GM18858 (cell line): ENCODE results near the gene SP140L.
"Not testable (repeated sequence)": the region's sequence is repeated elsewhere in the genome, so short reads cannot be mapped to it uniquely, and the experiment has no call there.

ENCODE experiments used
- ATAC-seq: cut with Tn5 transposase; IDR thresholded peaks from one replicate; pipeline ENCODE4 v1.9.1; 2021; ENCODE audit not compliant: unreplicated experiment

SP140L gene

DNA sequence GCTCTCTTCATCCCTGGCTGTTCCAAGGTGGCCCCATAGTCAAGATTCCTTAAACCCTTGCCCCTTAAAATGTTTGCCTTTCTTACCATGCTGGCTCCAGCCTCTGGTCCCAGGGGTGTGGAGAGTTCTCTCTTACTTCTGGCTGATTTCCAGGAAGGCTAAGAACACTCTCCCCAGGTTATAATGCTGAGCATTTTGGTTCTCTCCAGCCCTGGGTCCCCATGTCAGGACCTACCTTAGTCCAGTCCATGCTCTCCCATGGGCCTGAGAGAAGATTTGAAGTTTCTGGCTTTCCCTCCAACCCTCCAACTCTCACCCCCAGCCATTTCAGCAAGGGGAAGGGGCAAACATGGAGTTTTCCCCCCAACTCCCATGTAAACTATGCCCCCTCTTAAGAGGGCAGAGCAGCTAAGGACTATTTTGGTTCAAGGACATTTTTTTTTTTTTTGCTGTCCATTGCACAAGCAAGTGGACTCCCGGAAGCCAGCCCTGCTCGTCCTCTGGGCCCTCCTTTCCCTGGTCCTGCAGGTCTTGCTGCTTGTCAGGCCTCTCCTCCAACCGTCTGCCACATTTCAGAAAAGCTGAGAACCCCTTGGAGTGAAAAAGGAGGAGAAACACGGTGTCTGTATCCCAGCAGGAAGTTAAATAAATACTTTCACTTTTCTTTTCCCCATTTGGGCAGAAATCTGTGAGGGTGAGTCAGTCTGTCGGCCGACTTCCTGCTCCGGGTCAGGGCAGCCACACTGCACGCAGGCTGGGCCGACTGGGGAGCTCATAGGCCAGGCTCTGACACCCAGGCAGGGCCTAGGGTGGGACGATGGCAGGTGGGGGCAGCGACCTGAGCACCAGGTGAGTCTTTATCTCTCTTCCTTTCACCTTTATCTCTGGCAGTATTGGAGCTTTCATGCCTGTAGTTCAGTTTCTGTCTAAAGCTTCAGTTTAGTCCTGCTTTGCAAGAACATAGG lies at the start of gene SP140L:
TSS of gene SP140L (plus strand) at position 741 of the 965 bp plus-strand sequence. CDS start at position 818, 77 bp downstream.
- peak; percentile 84 for ATAC-seq

- no peak for ATAC-seq
Measured at GRCh38 chr2:230282936-230283335, 44.1 kb upstream of the SP140L start.

DNA sequence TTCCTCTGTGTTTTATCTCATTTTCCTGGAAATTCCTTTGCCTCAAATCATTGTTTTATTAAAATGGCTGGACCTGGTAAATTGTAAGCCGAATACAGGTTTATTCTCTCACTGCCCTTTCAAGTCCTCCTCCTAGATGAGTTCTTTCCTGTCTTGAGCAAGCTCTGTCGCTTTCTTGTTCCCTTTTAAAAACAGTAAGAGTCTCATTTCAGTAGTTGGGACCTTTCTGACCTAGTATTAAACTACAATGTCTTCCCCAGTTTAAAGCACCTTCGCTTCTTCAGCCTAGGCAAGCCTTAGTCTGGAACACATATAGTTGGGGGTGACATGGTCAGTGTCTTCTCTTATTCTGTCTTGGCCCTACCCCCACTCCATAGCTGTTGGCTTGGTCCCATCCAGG lies 40.9 kb upstream of the SP140L start:
- no peak for ATAC-seq

DNA sequence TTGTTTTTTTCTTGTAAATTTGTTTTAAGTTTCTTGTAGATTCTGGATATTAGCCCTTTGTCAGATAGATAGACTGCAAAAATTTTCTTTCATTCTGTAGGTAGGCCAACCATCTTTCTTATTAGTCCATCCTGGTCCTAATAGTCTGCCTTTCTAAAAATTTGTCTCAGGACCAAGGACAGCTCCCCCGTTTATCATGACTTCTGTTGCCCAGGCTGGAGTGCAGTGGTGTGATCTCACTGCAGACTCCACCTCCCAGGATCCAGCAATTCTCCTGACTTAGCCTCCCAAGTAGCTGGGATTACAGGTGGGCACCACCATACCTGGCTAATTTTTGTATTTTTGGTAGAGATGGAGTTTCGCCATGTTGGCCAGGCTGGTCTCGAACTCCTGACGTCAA lies 37.7 kb upstream of the SP140L start:
- ATAC-seq, result not testable (repeated sequence)

DNA sequence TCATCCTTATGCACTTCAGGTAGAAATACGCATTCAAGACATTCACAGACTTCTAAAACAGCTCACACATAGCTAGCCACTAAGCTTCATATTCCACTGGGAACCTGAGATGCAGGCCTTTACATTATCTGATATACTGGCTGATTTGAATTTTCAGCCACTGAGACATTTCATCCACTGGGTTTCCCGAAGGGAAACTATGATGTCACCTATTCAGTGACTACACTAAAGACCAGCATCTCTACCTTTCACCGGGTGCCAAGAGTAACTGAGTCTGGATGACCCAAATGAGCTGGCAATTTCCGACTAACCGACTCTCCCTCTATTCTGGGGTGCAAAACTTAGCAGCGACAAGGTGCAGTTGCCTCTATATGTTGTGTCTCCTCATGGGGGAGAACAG lies 31.8 kb upstream of the SP140L start:
- ATAC-seq, result no peak

DNA sequence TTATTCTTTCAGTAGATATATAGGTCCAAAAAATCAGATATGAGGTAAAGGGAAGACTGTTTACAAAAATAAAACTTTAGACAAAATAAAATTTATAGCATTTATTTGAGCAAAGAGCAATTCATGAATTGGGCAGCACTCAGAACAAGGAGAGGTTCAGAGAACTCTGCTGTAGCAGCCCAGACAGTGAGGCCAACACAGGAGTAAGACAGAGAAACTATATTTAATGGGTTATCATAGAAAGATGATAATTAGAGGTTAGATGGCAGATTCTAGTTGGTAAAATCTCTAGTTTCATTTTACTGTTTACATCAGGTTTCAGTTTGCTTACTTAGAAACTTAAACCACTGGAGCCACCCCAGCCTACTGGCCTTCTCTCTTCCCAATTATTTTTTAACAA lies 30.1 kb upstream of the SP140L start:
- no peak for ATAC-seq

DNA sequence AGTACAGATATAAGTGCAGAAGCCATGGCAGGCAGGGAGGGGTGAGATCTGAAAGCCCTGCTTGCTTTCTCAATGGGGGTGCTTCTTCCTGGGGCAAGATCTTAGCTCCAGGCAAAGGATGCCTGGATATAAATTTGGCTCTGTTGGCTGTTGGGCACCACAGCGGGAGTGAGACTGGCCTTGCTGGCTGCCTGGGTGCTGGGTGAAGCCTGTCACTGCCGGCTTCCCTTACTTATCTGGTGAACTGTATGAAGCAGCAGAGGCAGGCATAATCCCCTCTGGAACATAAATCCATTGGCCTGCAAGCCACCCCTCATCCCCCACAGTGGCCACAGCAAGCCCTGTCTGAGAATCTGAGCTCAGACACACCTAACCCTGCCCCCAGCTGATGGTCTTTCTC lies 27.4 kb upstream of the SP140L start:
- ATAC-seq, result no peak

DNA sequence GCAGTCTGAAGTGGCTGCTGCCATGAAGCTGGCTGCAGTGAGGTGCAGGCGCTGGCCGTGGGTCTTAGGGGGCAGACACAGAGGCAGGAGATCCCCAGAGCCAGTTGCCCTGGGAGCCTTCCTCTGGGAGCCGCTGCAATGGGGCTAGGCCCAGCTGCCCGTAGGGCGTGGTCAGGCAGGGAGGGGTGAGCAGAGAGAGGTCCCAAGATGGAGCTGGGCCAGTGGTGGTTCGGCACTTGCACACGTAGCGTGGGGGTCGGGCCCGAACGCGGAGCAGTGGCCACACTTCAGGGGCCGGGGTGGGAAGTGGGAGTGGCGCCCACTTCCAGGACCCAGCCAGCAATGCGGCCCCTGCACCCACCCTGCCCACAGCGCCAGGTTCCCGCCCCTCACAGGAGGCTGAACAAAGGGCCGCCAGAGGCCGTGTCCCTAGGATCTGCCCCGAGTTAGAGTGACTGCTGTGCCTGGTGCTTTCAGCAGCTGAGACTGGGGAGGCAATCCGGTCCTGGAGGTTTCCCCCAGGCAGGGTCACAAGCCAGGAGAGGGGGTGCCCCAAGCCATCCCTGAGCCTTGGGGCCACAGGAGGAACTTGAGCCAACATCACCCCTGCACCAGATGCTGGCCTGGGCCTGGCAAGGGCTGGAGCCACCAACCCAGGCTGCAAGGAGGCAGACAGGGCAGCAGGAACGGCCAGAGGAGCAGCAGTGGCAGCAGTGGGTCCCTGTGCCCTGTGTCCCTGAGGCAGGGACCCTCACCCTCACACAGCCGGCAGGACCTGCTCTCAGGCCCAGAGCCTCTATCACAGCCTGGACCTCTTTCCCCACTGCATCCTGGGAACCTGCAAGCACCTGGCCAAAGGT lies 21.3 kb upstream of the SP140L start:
- ATAC-seq, result no peak

GRCh38 chr2:230306474-230306873 lies 20.5 kb upstream of the SP140L start:
- ATAC-seq, result no peak

DNA sequence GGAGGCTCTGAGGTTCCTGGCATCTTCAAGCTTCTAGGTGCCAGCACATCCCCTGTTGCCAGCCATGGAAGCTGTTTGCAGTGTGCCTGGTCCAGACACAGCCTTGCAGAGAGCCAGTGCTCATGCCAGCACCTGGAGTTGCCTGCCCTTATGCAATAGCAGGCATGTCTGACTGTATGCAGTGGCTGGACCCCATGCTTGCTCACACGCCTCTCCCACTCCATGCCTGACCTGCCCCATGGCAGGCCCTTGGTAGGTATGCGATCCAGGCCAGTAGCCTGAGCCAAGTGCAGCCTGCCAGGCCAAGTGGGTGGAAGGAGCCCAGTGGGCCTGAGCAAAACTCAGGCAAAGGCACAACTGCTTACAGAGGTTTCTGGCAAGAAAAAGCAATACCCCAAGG lies 19.5 kb upstream of the SP140L start:
- ATAC-seq, result no peak

DNA sequence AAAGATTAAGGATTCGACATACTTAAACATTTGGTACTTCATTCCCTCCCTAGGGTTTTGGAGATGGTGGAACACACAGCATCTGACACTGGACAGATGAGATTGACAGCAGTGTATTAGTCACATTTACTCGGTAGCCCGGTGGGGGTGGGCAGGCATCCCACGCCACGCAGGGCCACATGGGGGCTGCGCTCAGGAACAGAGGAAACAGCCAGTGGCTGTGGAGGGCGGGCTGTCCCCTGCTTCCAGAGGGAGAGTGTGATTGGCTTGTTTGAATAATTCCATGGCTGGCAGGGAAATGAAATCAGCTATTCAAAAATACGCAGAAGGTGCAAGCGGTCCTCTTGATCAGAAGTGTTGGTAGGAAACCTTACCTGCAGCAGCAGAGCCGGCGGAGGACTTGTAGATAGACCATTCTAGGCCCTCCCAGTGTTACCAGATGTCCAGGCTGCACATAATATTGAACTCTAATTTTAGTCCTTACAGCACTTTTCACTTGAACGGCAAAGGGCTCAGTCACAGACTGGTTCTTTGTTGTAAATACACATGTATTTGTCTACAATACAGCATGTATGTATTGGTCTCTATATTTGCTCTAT lies 18.5 kb upstream of the SP140L start:
- ATAC-seq, result no peak

GRCh38 chr2:230310792-230311191 lies 16.2 kb upstream of the SP140L start:
- not testable (repeated sequence) for ATAC-seq

- ATAC-seq, result not testable (repeated sequence)
Measured at GRCh38 chr2:230311634-230312033, 15.4 kb upstream of the SP140L start.

- ATAC-seq, result no peak
Measured at GRCh38 chr2:230312638-230313037, 14.4 kb upstream of the SP140L start.

DNA sequence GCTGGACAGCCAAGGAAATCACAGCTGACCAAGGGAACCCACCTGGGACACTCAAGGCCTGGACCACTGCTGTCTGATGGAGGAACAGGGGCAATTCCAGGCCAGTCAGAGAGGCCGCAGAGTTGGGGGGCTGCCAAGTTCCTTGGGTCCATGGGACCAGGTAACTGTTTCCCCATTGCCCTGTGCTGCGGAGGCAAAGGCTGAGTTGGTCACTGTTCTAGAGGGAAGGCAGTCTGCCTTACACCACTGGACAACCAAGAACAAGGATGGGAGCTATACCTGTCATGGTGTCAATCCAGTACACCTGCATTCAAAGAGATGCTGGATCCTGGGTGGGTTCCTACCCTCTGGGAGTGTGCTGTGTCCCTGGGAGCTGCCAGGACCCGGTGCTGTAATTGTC lies 9.6 kb upstream of the SP140L start:
- no peak for ATAC-seq

GRCh38 chr2:230318190-230319121 lies 8.5 kb upstream of the SP140L start:
- peak; percentile 50 for ATAC-seq

- ATAC-seq, result peak; percentile 70
Measured at GRCh38 chr2:230319211-230319862, 7.7 kb upstream of the SP140L start.

DNA sequence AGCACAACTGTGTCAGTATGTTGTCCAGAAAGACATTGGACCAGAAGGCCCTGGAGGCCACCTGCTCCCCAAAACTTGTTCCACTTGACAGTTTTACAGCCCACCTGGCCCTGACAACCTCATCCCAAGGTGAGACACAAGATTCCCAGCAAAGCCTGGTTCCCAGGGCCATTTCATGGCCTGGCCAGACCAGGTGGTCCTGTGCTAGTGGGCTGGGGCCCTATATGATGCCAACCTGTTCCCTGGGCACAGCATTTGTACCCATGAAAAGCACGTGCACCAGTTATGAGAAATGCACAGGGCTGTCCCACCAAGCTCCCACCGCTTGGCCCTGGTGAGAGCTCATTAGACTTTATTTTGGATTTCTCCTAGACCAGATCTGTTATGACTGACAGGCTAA lies 6.0 kb upstream of the SP140L start:
- no peak for ATAC-seq

- ATAC-seq, result no peak
Measured at GRCh38 chr2:230322561-230323384, 4.2 kb upstream of the SP140L start.
